K562 (cell line): Measurements from ENCODE around the gene ZACN. TPM values are rescaled to one million over a fixed set of nuclear protein-coding genes. Genes with fewer than 3 reads are reported as not detected.

Experiments
- ATAC-seq: fragments of 200-7000 bp; cut with Tn5 transposase; 3 replicates; pipeline ENCODE4 v1.9.1; 2020; ENCODE audit warnings: moderate library complexity
- BruUV-seq: library from RNA; stranded (reverse); fragments of 400-500 nt; replicated peaks from 2 replicates; lab custom pipeline; 2021; lab: Mats Ljungman, UMichigan
- CTCF ChIA-PET: fragments of 300-600 bp; formaldehyde crosslinking; extraction: SDS; loops from one replicate; lab custom pipeline; 2021; ENCODE audit warnings: low intra/inter-chr PET ratio; lab: Yijun Ruan, JAX
- POLR2A ChIA-PET: fragments of 300-600, 350-650 bp; sonication (Branson Sonifier 250); formaldehyde crosslinking; extraction: SDS; loops from one replicate; lab custom pipeline; 2021; ENCODE audit warnings: antibody characterized with exemption, inconsistent platforms; lab: Yijun Ruan, JAX
- DNase-seq, 4 experiments: peaks; one replicate each; pipeline versions ENCODE4 v3.0.0 to v3.0.0-alpha.2; 2011 to 2018; ENCODE audit warnings: low spot score in 3 of 4, mixed read lengths in 3 of 4; ENCODE audit errors: extremely low read depth in 1 of 4
- FAIRE-seq: peaks from 2 replicates; lab custom pipeline; 2011; peaks lifted over from hg19 to GRCh38; lab: Jason Lieb, UNC
- H2AFZ ChIP-seq: 2 replicates; pipeline ENCODE4 v1.6.0; 2011; ENCODE audit warnings: low read depth, low read length, control low read depth, inconsistent platforms
- H3K27ac ChIP-seq: fragments of 200-600 bp; 3 replicates; pipeline ENCODE4 v1.8.0; 2011; ENCODE audit warnings: low read depth, mild to moderate bottlenecking, control low read depth, inconsistent platforms, low read length, moderate library complexity, mixed read lengths; ENCODE audit errors: extremely low read depth
- H3K27me3 ChIP-seq, 2 experiments: fragments of 300-600 bp in 1 of 2; 2 replicates in 1 of 2; 3 replicates in 1 of 2; pipeline versions ENCODE4 v1.6.0 to v1.8.0; 2011; ENCODE audit warnings: inconsistent platforms in 2 of 2, low read length in 2 of 2, mild to moderate bottlenecking in 1 of 2, mixed read lengths in 1 of 2, moderate library complexity in 1 of 2; ENCODE audit not compliant: control insufficient read depth in 2 of 2, insufficient read depth in 2 of 2
- H3K36me3 ChIP-seq: fragments of 300-600 bp; 3 replicates; pipeline ENCODE4 v1.8.0; 2011; ENCODE audit warnings: mild to moderate bottlenecking, low read length, inconsistent platforms; ENCODE audit not compliant: control insufficient read depth, insufficient read depth
- H3K4me1 ChIP-seq, 2 experiments: fragments of 200-600 bp in 1 of 2; replicated peaks in 1 of 2; 2 replicates in 1 of 2; 3 replicates in 1 of 2; pipeline versions ENCODE4 v1.5.1 to v1.8.0; 2011; ENCODE audit warnings: inconsistent platforms in 2 of 2, low read length in 2 of 2, mild to moderate bottlenecking in 1 of 2, mixed read lengths in 1 of 2, moderate library complexity in 1 of 2; ENCODE audit not compliant: control insufficient read depth in 2 of 2, insufficient read depth in 2 of 2
- H3K4me2 ChIP-seq: 2 replicates; pipeline ENCODE4 v1.6.1; 2011; ENCODE audit warnings: low read length, control low read depth, inconsistent platforms, mixed read lengths; ENCODE audit not compliant: insufficient read depth
- H3K4me3 ChIP-seq: fragments of 200-600 bp; sonication (generic), shearing (Covaris generic); 2 replicates; pipeline ENCODE4 v1.5.1; 2016; ENCODE audit warnings: control low read depth, inconsistent platforms
- H3K79me2 ChIP-seq: fragments of 200-600 bp; 3 replicates; pipeline ENCODE4 v1.8.0; 2011; ENCODE audit warnings: low read length, inconsistent platforms; ENCODE audit not compliant: control insufficient read depth, insufficient read depth
- H3K9ac ChIP-seq, 2 experiments: 2 replicates each; pipeline versions ENCODE4 v1.6.0 to v1.6.1; 2011; ENCODE audit warnings: low read depth in 2 of 2, low read length in 2 of 2, control low read depth in 1 of 2, inconsistent platforms in 1 of 2, mild to moderate bottlenecking in 1 of 2, mixed read lengths in 1 of 2; ENCODE audit not compliant: insufficient read depth in 1 of 2
- H3K9me1 ChIP-seq: one replicate; pipeline ENCODE4 v1.6.0; 2011; ENCODE audit warnings: inconsistent platforms, mild to moderate bottlenecking, low read length, moderate library complexity; ENCODE audit not compliant: control insufficient read depth, insufficient read depth
- H3K9me3 ChIP-seq: replicated peaks from 2 replicates; pipeline ENCODE4 v1.5.1; 2011; ENCODE audit warnings: low read depth, low read length, inconsistent platforms; ENCODE audit not compliant: control insufficient read depth, insufficient read depth
- H4K20me1 ChIP-seq: replicated peaks from 2 replicates; pipeline ENCODE4 v1.6.1; 2011; ENCODE audit warnings: low read length, inconsistent platforms, mixed read lengths; ENCODE audit not compliant: control insufficient read depth, insufficient read depth
- ATF1 ChIP-seq, 2 experiments: fragments of 450-650 bp in 1 of 2; IDR thresholded peaks; 2 replicates each; pipeline ENCODE4 v1.6.1; 2016; ENCODE audit warnings: missing compliant biosample characterization in 1 of 2, missing genetic modification characterization in 1 of 2
- CGGBP1 ChIP-seq: fragments of 250-450 bp; sonication (Bioruptor Pico); IDR thresholded peaks from 2 replicates; pipeline ENCODE4 v1.9.0; 2021; ENCODE audit warnings: mild to moderate bottlenecking
- FOSL1 ChIP-seq: fragments of 200-800 bp; sonication (Bioruptor generic); conservative IDR thresholded peaks from 2 replicates; pipeline ENCODE4 v1.6.1; 2016; ENCODE audit warnings: missing genetic modification characterization, missing compliant biosample characterization
- KDM4B ChIP-seq, 2 experiments: fragments of 450-650 bp in 1 of 2; sonication (generic) in 1 of 2; IDR thresholded peaks; 2 replicates each; pipeline ENCODE4 v1.6.1; 2016 to 2017; ENCODE audit warnings: borderline replicate concordance in 2 of 2, antibody characterized with exemption in 1 of 2, low read depth in 1 of 2, mild to moderate bottlenecking in 1 of 2
- NFRKB ChIP-seq: fragments of 450-650 bp; IDR thresholded peaks from 2 replicates; pipeline ENCODE4 v1.6.1; 2016; ENCODE audit warnings: low read depth
- POLR2G ChIP-seq: fragments of 200-400 bp; formaldehyde crosslinking; IDR thresholded peaks from 2 replicates; pipeline ENCODE4 v1.6.1; 2017; ENCODE audit warnings: low read depth, mild to moderate bottlenecking, antibody characterized with exemption, low read length, moderate library complexity
- SMAD4 ChIP-seq: fragments of 250-450 bp; sonication (Bioruptor Pico); conservative IDR thresholded peaks from 2 replicates; pipeline ENCODE4 v1.8.0; 2021; ENCODE audit warnings: inconsistent platforms, mild to moderate bottlenecking, moderate library complexity
- THAP12 ChIP-seq: fragments of 250-450 bp; sonication (Bioruptor Pico); IDR thresholded peaks from 2 replicates; pipeline ENCODE4 v1.9.0; 2021; ENCODE audit warnings: mild to moderate bottlenecking, inconsistent platforms
- ZKSCAN8 ChIP-seq: fragments of 200-800 bp; sonication (Bioruptor generic); IDR thresholded peaks from 2 replicates; pipeline ENCODE4 v1.6.1; 2016; ENCODE audit warnings: missing genetic modification characterization, missing compliant biosample characterization
- WGBS: fragments of 100-300 bp; shearing (Covaris generic); methylation state at CpG from one replicate; pipeline ENCODE4 v1.1.6; 2016; ENCODE audit warnings: low coverage, mixed read lengths; ENCODE audit not compliant: insufficient coverage; ENCODE audit errors: missing lambda C conversion rate; 5-methylcytosine and 5-hydroxymethylcytosine counted together
- in situ Hi-C: fragments of 300-500 bp; cut with MboI; formaldehyde crosslinking; loops from 4 replicates; pipeline ENCODE4 v1.15.0; 2018; ENCODE audit warnings: inconsistent platforms, mixed read lengths
- intact Hi-C: fragments of 100-400 bp; cut with micrococcal nuclease; formaldehyde crosslinking; loops from 2 replicates; pipeline ENCODE4 v1.14.2; 2022
- polyA plus RNA-seq, 8 experiments: library from polyadenylated mRNA; depleted of rRNA in 4 of 8; stranded (reverse) in 5 of 8; unstranded in 3 of 8; fragments of >200 nt; fragmentation: Nextera tagmentation in 2 of 8; fragmentation: Illumina TruSeq in 1 of 8; extraction: Ambion mirVana in 2 of 8; extraction: Trizol in 1 of 8; gene quantifications; 2 replicates each; pipeline versions ENCODE4 v1.2.1 to v1.2.3, GENCODE V29; 2011 to 2014; ENCODE audit warnings: inconsistent platforms in 1 of 8, missing spikeins in 1 of 8
- total RNA-seq, 7 experiments: library from RNA; depleted of rRNA in 6 of 7; stranded (reverse); fragments of >200 nt in 6 of 7; fragmentation: Illumina TruSeq in 2 of 7; extraction: Trizol in 2 of 7; gene quantifications; 2 replicates each; pipeline versions ENCODE4 v1.2.1 to v1.2.3, GENCODE V29; 2011 to 2021; ENCODE audit warnings: low replicate concordance in 1 of 7
- TF ChIP-seq, protein P1 (sequence below): sonication (generic); formaldehyde crosslinking; IDR thresholded peaks from 2 replicates; pipeline ENCODE4 v1.8.0; 2022; ENCODE audit warnings: mild to moderate bottlenecking, missing genetic modification reagents

Gene ZACN
- total and polyA plus RNA-seq, 9 of the 15 experiments (the other 6 are each of a cell fraction or from before 2014, with no cell fraction given), result 0.07 TPM; not detected in 8

DNA sequence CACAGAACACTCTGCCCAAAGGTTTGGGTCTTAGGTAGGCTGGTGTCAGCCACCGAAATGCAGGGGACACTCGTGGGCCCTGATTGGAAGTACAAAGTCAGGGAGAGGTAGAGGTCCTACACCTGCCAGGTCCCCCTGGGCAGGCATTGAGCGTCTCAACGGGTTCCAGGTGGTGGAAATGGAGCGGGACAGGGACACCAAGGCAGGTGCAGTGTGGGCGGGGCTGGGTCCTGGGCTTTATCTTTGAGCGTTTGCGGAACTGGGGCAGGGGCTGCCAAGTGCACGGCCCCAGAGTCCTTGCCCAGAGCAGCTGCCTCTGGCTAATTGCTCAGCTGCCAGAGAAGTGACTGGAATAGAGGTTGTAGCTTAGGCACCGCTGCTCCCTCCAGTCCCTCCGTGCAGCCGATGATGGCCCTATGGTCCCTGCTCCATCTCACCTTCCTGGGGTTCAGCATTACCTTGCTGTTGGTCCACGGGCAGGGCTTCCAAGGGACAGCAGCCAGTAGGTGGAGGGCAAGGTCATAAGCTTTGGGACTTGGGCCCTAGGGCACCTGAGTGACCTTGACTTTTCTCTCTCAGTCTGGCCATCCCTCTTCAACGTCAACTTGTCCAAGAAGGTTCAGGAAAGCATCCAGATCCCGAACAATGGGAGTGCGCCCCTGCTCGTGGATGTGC is at the start of gene ZACN (continued):
- TF ChIP-seq, protein P1, sequence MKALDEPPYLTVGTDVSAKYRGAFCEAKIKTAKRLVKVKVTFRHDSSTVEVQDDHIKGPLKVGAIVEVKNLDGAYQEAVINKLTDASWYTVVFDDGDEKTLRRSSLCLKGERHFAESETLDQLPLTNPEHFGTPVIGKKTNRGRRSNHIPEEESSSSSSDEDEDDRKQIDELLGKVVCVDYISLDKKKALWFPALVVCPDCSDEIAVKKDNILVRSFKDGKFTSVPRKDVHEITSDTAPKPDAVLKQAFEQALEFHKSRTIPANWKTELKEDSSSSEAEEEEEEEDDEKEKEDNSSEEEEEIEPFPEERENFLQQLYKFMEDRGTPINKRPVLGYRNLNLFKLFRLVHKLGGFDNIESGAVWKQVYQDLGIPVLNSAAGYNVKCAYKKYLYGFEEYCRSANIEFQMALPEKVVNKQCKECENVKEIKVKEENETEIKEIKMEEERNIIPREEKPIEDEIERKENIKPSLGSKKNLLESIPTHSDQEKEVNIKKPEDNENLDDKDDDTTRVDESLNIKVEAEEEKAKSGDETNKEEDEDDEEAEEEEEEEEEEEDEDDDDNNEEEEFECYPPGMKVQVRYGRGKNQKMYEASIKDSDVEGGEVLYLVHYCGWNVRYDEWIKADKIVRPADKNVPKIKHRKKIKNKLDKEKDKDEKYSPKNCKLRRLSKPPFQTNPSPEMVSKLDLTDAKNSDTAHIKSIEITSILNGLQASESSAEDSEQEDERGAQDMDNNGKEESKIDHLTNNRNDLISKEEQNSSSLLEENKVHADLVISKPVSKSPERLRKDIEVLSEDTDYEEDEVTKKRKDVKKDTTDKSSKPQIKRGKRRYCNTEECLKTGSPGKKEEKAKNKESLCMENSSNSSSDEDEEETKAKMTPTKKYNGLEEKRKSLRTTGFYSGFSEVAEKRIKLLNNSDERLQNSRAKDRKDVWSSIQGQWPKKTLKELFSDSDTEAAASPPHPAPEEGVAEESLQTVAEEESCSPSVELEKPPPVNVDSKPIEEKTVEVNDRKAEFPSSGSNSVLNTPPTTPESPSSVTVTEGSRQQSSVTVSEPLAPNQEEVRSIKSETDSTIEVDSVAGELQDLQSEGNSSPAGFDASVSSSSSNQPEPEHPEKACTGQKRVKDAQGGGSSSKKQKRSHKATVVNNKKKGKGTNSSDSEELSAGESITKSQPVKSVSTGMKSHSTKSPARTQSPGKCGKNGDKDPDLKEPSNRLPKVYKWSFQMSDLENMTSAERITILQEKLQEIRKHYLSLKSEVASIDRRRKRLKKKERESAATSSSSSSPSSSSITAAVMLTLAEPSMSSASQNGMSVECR (CRISPR knock-in tag), result peak; percentile 45; the same call in 1 of the 2 replicates
- peak; percentile 69 for TF ChIP-seq POLR2G
- TF ChIP-seq SMAD4 (CRISPR knock-in tag), result no peak

DNA sequence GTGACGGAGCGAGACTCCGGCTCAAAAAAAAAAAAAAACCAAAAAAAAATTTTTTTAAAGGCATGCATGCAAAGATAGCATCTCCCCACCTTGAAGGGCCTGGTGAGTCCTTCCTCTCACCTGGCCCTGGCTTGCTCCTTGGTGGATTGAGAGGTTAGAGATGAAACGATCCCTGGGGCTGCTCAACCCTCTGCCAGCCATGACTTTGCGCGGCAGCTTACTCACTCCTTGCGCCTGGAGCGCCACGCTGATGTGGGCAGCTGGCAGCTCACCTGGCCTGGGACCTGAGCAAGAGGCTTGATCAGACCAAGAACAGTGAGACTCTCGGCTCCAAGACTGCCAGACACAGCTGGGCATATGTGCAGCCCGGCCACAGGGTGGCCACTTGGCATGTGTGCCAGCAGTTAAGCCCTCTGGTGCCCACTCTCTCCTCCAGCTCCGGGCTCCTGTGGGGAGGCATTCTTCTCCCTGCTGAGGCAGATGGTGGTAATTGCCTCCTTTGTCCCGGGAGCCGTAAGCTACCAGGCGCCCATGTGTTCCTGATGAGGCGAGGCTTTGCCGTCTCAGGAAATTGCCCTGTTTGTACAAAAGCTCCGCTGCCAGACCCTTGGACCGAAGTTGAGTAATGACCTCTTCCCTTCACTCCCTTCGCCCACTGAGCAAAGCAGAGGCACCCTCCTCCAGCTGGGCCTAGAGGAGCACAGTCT is 46.8 kb upstream of the ZACN start:
- in situ Hi-C loops (no loop called here), intact Hi-C loops (no loop called here)
- DNase-seq (no peak), FAIRE-seq (no peak), ATAC-seq (no peak)
- no peak overlapping the region for H3K4me2 ChIP-seq
- no peaks in the 10 kb centered on the region for H3K9me1 ChIP-seq
- no peaks in the 10 kb centered on the region for H4K20me1 ChIP-seq
- no peak overlapping the region for H3K27ac ChIP-seq
- no peaks in the 10 kb centered on the region for H3K79me2 ChIP-seq
- no peak overlapping the region for H3K4me3 ChIP-seq
- no peak overlapping the region for H2AFZ ChIP-seq
- WGBS, result 78% methylated on average over 17 of the region's 20 CpGs
- no TSS peak for BruUV-seq
- H3K36me3 ChIP-seq, result no peaks in the 10 kb centered on the region
- peaks cover 8 to 23% of the 10 kb centered on the region in 2 experiments for H3K4me1 ChIP-seq
- H3K9ac ChIP-seq, result peak overlapping the region in 1 of 2 experiments; percentile 35; a peak in 2 of 4 replicates
- ChIA-PET POLR2A (interaction anchor here (0.6 to 0.8 kb wide), 3 partner anchors 38 to 1016 kb away, joined by 3 to 4 read pairs (median 4); no protein-coding TSS in a partner anchor), CTCF (no interaction called here)
- no peaks in the 10 kb centered on the region for H3K27me3 ChIP-seq
- no peaks in the 10 kb centered on the region for H3K9me3 ChIP-seq
- TF ChIP-seq NFRKB (no peak), THAP12 (no peak), KDM4B (IDR thresholded peaks at IDR 0.05; ENCODE audit: borderline replicate concordance in 2 of 2, low read depth in 1 of 2) (no peak), FOSL1 (no peak), ATF1 (CRISPR knock-in tag; IDR thresholded peaks at IDR 0.05) (no peak), ATF1 (tag; IDR thresholded peaks at IDR 0.05) (no peak), CGGBP1 (CRISPR knock-in tag) (no peak), ZKSCAN8 (CRISPR knock-in tag) (no peak)
